ENCODE data around the gene TOP2B. TPM values are rescaled to one million over a fixed set of nuclear protein-coding genes. Genes with fewer than 3 reads are reported as not detected.
A peak's percentile ranks its signal among the peaks of the same experiment; 100 is the strongest.

The TOP2B gene
- total and polyA plus RNA-seq, 9 of the 15 experiments (the other 6 are each of a cell fraction or from before 2014, with no cell fraction given) = 45.3 to 186 (median 134) TPM

DNA sequence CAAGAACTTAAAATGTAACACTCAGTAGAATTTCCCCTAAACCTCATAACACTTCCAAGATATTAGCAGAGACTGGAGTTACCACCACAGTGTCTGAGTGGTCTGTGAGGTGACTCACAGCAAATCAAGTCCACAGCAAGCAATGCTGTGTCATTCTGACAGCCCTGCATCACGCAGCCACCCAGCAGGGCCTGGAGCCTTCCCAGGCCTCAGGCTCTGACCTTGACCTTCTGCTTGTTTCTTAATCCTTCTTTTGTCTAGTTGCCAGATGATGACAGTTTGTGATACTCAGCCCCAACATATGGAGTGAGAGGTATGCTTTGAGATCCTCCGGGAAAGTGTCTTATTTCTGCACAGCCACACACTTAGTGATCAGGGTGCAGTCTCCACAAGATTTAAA, 82.5 kb downstream of the TOP2B start (continued):
- TF ChIP-seq, protein P1, sequence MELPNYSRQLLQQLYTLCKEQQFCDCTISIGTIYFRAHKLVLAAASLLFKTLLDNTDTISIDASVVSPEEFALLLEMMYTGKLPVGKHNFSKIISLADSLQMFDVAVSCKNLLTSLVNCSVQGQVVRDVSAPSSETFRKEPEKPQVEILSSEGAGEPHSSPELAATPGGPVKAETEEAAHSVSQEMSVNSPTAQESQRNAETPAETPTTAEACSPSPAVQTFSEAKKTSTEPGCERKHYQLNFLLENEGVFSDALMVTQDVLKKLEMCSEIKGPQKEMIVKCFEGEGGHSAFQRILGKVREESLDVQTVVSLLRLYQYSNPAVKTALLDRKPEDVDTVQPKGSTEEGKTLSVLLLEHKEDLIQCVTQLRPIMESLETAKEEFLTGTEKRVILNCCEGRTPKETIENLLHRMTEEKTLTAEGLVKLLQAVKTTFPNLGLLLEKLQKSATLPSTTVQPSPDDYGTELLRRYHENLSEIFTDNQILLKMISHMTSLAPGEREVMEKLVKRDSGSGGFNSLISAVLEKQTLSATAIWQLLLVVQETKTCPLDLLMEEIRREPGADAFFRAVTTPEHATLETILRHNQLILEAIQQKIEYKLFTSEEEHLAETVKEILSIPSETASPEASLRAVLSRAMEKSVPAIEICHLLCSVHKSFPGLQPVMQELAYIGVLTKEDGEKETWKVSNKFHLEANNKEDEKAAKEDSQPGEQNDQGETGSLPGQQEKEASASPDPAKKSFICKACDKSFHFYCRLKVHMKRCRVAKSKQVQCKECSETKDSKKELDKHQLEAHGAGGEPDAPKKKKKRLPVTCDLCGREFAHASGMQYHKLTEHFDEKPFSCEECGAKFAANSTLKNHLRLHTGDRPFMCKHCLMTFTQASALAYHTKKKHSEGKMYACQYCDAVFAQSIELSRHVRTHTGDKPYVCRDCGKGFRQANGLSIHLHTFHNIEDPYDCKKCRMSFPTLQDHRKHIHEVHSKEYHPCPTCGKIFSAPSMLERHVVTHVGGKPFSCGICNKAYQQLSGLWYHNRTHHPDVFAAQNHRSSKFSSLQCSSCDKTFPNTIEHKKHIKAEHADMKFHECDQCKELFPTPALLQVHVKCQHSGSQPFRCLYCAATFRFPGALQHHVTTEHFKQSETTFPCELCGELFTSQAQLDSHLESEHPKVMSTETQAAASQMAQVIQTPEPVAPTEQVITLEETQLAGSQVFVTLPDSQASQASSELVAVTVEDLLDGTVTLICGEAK (IDR thresholded peaks at IDR 0.05) = no peak
- TF ChIP-seq, protein P1 (CRISPR knock-in tag; IDR thresholded peaks at IDR 0.05) = no peak
- TF ChIP-seq, protein P2, sequence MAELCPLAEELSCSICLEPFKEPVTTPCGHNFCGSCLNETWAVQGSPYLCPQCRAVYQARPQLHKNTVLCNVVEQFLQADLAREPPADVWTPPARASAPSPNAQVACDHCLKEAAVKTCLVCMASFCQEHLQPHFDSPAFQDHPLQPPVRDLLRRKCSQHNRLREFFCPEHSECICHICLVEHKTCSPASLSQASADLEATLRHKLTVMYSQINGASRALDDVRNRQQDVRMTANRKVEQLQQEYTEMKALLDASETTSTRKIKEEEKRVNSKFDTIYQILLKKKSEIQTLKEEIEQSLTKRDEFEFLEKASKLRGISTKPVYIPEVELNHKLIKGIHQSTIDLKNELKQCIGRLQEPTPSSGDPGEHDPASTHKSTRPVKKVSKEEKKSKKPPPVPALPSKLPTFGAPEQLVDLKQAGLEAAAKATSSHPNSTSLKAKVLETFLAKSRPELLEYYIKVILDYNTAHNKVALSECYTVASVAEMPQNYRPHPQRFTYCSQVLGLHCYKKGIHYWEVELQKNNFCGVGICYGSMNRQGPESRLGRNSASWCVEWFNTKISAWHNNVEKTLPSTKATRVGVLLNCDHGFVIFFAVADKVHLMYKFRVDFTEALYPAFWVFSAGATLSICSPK (IDR thresholded peaks at IDR 0.05; ENCODE audit: borderline replicate concordance) = no peak
- TF ChIP-seq ZNF57 (CRISPR knock-in tag; IDR thresholded peaks at IDR 0.05) (no peak), ADNP (tag; IDR thresholded peaks at IDR 0.05) (no peak), CBX2 (IDR thresholded peaks at IDR 0.05; ENCODE audit: insufficient read depth, low read length, poor library complexity, severe bottlenecking) (no peak), SMARCC2 (IDR thresholded peaks at IDR 0.05; ENCODE audit: low read depth) (peak; percentile 84), DNMT1 (IDR thresholded peaks at IDR 0.05) (no peak), SRSF9 (IDR thresholded peaks at IDR 0.05; ENCODE audit: borderline replicate concordance, low read depth, low read length) (no peak), MBD2 (IDR thresholded peaks at IDR 0.05; ENCODE audit: borderline replicate concordance, low read depth) (peak; percentile 36; the same call in 1 of the 2 replicates), BCL6 (CRISPR knock-in tag; IDR thresholded peaks at IDR 0.05) (no peak), TAL1 (IDR thresholded peaks at IDR 0.05) (peak; percentile 23; the same call in 1 of the 2 replicates), PURB (CRISPR knock-in tag; IDR thresholded peaks at IDR 0.05; ENCODE audit: low read depth) (no peak), MEF2A (IDR thresholded peaks at IDR 0.05; ENCODE audit: control insufficient read depth, low read depth, low read length) (no peak), FUS (optimal IDR thresholded peaks at IDR 0.05; ENCODE audit: low read depth, low read length) (no peak)
- TF ChIP-seq, protein P3, sequence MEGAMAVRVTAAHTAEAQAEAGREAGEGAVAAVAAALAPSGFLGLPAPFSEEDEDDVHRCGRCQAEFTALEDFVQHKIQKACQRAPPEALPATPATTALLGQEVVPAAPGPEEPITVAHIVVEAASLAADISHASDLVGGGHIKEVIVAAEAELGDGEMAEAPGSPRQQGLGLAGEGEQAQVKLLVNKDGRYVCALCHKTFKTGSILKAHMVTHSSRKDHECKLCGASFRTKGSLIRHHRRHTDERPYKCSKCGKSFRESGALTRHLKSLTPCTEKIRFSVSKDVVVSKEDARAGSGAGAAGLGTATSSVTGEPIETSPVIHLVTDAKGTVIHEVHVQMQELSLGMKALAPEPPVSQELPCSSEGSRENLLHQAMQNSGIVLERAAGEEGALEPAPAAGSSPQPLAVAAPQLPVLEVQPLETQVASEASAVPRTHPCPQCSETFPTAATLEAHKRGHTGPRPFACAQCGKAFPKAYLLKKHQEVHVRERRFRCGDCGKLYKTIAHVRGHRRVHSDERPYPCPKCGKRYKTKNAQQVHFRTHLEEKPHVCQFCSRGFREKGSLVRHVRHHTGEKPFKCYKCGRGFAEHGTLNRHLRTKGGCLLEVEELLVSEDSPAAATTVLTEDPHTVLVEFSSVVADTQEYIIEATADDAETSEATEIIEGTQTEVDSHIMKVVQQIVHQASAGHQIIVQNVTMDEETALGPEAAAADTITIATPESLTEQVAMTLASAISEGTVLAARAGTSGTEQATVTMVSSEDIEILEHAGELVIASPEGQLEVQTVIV (CRISPR knock-in tag; IDR thresholded peaks at IDR 0.05; ENCODE audit: borderline replicate concordance) = no peak
